OCI-LY3 (cell line): ENCODE measurements around the gene BMP7.

ENCODE experiments used
- CTCF ChIP-seq: fragments of 200-600, 300-600 bp; sonication (generic); IDR thresholded peaks from 2 replicates; pipeline ENCODE4 v1.5.1; 2014; ENCODE audit warnings: antibody characterized with exemption, low read length, low read depth
- EZH2phosphoT487 ChIP-seq: fragments of 200-600 bp; shearing (Covaris generic); IDR thresholded peaks from 2 replicates; pipeline ENCODE4 v1.6.1; 2018; ENCODE audit warnings: antibody characterized with exemption, mixed run types, low read depth

GRCh38 chr20:57122536-57123489 lies 143.6 kb downstream of the BMP7 start:
- TF ChIP-seq CTCF (no peak), EZH2phosphoT487 (no peak)
